ENCODE results near the gene ACADL.

The ACADL gene

GRCh38 chr2:210224941-210225672 lies at the start of gene ACADL:
Gene ACADL (minus strand): TSS chr2:210225447. CDS start chr2:210225263, 184 bp downstream.
- DNase-seq, result peak in 8 of 14 donors; percentile 7 to 53 (median 20)

GRCh38 chr2:210271300-210271699 lies 46.1 kb upstream of the ACADL start:
- no peak for DNase-seq

GRCh38 chr2:210269148-210269547 lies 43.9 kb upstream of the ACADL start:
- no peak for DNase-seq

DNA sequence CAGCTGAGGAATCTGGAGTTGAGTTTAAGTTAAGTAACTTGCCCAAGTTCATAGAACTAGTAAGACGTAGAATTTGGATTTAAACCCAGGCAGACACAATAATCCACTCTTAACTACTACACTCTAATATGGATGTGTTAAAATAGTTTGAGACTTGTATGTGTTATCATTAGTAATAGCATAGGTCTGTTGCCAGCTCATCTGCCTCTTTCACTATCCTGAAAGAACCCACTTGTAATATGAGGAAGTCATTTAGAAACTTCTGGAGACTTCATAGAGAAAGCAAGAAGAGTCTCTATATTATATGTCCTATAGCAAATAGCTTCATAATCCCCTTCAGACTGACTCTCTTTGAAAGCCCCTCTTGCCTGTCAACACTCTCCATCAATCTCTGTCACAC lies 43.0 kb upstream of the ACADL start:
- no peak for DNase-seq

- no peak for DNase-seq
Measured at GRCh38 chr2:210267698-210268097, 42.5 kb upstream of the ACADL start.

- no peak for DNase-seq
Measured at GRCh38 chr2:210264282-210264681, 39.0 kb upstream of the ACADL start.

DNA sequence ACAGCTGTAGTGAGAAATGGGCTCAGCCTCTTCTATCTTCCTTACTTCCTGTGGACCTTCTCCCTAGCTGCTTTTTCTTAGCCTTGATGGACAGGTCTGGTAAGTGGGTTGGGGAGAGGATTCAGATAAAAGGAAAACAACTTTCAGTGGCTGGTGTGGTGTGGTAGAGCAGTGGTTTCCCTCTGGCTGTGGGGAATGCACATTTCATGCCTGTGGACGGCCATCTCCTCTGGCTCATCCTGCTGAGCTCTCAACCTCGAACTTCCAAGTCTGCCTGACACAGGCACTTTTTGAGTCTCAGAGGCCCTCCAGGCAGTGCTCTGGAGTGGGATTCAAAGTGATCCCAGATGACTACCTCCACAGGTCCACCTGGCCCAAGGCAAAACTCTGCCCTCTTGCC lies 38.6 kb upstream of the ACADL start:
- no peak for DNase-seq

DNA sequence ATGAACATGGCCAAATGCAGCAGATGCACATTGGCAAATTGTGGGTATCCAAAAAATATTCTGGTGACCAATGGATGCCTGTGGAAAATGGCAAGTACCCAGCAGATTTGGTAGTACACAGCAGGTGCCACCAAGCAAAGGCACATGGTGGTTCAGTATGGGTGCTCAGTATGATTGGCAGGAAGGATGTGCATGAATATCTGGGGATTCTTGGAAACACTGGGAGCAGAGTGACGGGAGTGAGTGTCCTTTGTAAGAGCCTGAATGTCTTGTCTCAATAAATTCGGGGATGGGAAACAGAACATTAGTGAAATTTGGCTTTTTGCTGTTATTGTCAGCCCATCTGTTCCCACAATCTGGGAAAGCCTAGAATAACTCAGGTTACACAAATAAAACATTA lies 36.8 kb upstream of the ACADL start:
- DNase-seq, result peak in 1 of 14 donors; percentile 89

DNA sequence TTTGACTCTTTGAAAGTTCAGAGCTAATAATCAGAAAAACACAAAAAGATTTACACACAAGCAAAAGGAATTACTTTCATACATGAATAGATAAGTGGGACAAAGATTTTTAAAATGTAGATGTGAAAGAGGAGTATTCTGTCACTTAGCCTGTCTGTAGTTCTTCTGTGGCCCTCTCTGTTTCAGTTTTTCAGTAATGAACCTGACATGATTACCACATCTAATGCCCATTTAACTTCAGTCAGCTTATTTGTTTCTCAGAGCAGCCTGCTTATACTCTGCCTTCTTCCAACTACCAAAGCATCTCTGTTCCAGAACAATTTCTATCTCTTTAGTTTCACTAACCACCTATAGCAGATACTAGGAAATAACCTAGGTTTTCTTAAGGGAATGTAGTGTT lies 34.4 kb upstream of the ACADL start:
- DNase-seq, result no peak

DNA sequence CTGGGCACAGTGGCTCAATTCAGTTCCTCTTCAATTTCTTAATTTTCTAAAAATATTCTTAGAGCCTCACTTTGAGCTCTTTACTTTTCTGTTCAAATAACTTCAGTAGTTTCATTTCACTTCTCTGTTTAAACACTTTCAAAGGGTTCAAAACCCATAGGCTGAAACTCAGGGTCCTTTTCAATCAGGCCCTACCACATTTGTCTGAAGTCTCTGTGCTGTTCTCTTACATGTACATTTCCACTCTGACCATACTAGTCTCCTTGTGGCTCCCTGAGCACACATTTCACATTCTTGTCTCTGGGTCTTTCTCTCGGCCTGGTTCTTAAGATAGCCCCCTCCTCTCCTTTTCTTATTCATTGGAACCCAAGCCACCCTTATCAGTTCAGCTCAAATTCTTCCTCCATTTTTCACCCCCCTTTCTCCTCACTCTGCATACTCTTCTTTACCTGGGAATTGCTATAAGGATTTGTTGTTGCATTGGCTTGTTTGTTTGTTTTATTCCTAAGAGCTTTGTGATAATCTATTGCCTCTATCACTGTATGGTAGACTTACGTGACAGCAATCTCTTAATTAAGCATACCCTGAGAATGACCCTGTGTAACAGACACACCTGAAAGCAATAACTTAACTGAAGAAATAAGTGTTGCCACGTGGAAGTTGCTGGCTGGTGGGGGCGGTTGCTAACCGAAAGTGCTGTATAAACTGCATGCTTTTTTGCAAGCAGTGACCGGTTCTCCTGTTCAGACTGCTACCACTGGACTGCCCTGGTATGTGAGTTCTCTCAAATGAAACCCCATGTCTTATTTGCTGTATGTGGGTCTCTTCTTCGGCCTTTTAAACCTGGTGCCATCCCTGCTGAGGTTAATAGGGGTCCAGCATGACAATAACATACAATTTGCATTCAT lies 27.7 kb upstream of the ACADL start:
- no peak for DNase-seq

DNA sequence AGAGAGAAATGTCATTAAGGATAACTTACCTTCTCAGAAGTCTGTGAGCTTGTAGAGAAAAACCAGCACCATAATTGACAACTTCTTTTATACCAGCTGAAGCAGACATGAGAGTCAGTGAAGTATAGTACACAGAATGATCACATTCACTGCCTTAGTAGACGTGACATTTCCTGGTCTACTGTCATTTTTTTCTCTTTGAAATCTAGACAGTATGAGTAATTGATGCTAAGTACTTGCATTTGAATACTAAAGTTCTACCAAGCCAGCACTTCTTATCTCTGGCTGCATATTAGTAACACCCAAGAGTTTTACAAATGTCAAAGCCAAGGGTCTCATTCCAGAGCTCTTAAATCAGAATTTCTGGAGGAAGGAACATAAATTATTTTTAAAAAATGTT lies 25.4 kb upstream of the ACADL start:
- no peak for DNase-seq

GRCh38 chr2:210233487-210233886 lies 8.2 kb upstream of the ACADL start:
- no peak for DNase-seq

DNA sequence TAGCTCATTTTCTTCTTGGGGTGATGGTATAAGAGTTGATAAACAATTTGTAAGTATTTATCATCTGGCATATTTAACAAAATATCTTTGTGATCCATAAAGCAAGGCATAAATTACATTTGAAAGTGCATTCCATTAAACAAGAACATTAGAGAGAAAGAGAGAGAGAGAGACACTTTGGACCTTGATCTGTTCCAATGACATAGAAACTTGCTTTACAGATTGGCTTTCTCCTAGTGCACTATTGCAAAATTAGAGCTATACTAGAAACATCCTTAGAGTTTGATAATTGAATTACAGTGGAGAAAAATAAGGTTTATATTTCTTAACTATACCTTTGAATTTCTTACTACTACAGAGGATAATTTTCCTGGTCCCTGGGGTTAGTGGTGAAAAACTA lies 5.7 kb upstream of the ACADL start:
- no peak for DNase-seq

DNA sequence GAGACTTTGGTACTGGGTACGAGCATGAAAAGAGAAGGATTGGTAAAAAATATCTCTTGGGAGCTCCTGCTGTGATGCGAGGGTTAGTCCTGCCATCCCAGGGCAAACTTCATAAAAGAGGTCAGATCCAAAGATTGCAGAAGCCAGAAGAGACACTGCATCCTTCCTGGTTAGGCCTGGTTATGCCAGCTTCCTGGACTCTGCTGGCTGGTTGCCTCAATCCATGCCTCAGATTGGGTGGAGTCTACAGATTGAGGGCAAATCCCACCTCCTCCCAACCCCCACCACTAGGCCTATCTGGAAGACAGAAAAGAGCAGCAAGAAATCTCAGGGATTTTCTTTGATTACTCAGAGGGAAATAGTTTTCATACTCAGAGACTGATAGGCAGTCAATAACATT lies 5.3 kb upstream of the ACADL start:
- no peak for DNase-seq

DNA sequence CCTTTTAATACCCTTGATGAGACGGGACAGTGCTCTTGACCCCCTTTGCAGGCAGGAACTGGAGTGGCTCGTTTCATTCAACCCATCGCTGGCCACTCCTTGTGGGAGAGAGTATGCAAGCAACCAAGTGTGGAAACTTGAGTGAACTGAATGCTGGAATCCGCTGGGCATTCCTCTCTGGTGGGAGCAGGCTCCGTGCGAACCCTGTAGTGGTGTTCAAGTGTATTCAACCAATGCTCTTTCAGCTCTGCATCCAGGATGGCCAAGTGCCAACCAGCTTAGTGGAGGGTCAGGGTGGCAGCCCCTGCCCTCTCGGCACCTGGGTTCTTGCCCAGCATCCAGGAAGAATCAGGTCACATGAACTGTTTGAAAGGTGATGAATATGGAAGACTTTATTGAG lies 3.3 kb upstream of the ACADL start:
- no peak for DNase-seq

DNA sequence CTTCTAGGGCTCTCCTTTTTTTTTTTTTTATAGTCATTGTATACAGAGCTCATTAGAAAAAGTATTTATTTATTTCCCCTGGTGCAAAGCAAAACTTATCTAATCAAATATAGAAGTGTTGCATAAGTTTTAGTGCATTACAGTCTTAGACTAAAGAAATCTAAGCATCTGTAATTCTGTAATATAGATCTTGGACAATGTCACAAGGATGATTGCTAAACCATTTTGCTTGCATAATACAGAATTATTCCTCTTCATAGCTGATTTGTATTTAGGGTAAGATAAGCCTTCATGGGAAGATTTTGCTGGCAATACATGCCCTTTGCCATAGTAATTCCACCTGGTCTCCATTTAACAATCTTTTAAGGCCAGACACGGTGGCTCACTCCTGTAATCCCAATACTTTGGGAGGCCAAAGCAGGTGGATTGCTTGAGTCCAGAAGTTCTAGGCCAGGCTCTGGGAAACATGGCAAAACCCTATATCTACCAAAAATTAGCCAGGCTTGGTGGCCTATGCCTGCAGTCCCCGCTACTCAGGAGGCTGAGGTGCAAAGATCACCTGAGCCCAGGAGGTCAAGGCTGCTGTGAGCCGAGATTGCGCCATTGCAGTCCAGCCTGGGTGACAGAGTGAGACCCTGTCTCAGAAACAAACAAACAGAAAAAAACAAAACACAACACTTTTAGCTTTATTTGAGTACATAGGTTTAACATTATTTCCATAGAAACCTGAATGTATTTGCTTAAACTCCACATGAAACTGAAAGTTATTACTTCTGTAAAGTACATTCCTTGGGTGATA lies 2.2 kb upstream of the ACADL start:
- no peak for DNase-seq

GRCh38 chr2:210226223-210226622 lies 976 bp upstream of the ACADL start:
- no peak for DNase-seq

GRCh38 chr2:210224591-210224940 lies 681 bp downstream of the ACADL start:
- peak in 2 of 14 donors; percentile 11 to 27 for DNase-seq

GRCh38 chr2:210215120-210215519 lies 10.1 kb downstream of the ACADL start:
- no peak for DNase-seq

GRCh38 chr2:210210185-210210584 lies 15.1 kb downstream of the ACADL start:
- no peak for DNase-seq

GRCh38 chr2:210207929-210208328 lies 17.3 kb downstream of the ACADL start:
- no peak for DNase-seq

- no peak for DNase-seq
Measured at GRCh38 chr2:210203558-210203957, 21.7 kb downstream of the ACADL start.

GRCh38 chr2:210203147-210203546 lies 22.1 kb downstream of the ACADL start:
- DNase-seq, result no peak

Data from C1 segment of cervical spinal cord (tissue), 14 donors.